ENCODE data around the gene HHAT.

Gene HHAT

DNA sequence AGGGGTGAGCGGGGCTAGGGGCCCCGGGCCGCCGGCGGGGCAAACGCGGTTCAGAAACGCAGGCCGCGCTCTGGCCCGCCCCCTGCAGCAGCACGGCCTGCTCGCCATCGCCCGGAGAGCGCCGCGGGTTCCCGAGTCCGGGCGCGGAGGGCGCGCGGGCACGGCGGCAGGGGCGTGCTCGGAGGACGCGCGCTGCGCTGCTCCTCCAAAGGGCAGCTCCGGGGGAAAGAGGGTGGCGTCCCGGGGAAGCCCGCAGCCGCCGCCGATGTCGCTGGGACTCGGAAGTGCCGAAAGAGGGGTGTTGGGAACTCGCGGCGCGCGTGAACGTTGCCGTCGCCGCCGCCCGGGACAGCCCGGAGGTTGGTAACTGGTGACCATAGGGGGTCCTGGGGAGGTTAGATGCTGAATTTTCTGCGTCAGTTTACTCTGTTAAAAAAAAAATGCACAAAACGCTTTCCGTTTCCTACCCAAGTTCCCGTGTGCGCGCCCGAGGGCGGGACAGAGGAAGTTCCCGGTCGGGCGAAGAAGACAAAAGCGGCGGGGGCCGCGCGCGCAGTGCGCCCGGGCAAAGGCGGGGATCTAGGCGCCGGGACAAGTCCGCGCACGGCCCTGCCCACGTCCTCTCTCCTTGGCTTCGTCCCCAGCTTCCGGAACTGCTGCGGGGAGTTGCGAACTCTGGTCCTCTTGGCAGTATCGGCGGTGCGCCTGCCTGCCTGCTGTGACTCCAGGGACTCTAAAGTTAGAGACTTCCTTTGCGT, at the start of gene HHAT:
Gene HHAT (plus strand): TSS at position 157 of the 758 bp plus-strand sequence. CDS start 20,074 bp downstream, outside the sequence.
- peak; percentile 75 for DNase-seq

DNA sequence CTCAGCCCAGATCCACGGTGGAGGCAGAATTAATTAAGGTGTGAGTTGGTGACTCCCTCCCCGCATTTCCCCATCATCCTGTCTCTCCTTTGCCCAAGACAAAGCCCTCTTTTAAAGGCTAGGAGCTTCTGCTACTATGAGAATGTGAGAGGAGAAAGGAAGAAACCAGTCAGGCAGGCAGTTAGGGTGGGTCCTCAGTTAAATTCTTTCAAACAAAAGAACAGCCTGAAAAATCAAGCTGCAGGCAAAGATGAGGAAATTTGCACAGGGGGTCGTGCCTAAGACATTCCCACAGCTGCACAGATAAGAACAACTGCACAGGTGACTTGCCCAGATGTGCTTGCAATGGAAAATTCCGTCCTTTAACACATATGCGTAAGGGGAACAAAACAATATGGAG, 48.5 kb upstream of the HHAT start:
- no peak for DNase-seq

DNA sequence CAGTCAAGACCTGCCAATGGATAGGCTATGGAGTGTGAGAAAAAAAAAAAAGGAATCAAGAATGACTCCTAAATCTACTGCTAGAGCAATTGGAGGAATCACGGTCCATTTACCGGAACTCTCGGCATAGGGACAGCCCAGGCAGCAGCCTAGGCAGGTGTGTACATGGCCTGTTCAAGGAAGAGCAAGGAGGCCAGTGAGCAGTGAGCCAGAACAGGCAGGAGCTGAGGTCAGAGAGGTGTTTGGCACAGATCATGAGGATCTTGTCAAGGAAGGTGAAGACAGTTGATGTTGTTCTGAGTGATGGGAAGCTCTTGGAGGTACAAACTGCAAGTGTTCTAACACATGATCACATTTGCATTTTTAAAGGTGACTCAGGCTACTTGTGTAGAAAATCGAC, 40.6 kb upstream of the HHAT start:
- DNase-seq: no peak

DNA sequence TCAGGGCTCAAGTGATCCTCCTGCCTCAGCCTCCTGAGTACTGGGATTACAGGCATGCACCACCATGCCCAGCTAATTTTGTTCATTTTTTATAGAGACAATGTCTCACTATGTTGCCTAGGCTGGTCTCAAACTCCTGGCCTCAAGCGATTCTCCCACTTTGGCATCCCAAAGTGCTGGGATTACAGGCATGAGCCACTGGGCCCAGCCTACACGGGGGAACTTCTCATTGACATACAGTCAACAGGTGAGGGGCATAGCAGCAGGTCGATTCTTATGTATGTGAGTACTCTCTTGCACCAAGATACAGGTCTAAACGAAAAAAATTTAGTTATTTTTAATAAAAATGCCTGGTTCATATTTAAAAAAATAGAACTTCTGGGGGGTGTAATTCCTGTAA, 39.5 kb upstream of the HHAT start:
- no peak for DNase-seq

DNA sequence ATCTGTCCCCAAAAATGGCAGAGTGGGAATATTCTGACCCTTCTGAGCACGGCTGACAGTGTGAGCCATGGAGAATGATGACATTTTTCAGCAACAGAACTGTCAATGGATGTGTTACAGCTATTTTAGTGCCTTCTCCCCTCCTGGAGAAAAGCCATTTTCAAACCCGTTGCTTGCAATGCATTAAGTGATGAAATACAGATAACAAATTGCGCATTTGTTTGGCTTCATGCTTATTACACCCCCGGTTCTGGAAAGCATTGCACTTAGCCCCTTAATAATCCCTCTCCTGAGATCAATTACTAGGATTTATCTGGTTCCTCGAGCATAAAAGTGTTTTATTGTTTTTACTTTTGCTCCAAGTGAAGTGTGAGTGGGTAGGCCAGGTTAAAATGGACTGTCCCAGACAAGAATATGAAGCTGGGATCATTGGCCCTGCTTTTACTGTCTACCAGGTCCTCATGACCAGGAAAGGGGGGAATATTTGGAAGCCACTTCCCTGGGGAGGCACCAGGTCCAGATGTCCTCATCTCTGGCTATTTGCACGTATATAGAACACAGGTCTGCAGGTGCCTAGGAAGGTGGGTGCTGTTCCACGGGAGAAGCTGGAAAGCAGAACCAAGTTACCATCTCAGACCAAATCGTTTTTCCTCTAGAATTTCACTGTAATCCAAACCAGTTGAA, 37.5 kb upstream of the HHAT start:
- no peak for DNase-seq

DNA sequence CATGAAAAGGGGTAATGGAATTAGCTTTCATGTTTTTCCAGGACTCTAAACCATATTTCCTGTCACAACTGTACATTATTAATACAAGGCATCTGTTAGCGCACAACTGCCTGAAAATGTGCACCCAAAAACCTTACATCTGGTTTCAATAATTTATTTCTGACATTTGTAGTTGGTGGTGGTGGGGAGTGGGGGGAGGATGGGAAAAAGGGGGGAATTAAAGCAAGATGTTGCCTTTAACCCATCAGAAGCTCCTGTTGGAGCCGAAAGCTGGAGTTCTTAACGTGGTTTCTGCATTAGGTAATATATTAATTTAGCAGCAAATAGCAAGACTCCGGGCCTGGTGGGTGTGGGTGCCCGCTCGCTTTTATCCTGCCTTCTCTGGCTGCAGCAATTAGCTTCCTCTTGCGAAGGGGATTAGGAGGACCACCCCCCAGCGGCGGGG, 36.9 kb upstream of the HHAT start:
- DNase-seq: no peak

DNA sequence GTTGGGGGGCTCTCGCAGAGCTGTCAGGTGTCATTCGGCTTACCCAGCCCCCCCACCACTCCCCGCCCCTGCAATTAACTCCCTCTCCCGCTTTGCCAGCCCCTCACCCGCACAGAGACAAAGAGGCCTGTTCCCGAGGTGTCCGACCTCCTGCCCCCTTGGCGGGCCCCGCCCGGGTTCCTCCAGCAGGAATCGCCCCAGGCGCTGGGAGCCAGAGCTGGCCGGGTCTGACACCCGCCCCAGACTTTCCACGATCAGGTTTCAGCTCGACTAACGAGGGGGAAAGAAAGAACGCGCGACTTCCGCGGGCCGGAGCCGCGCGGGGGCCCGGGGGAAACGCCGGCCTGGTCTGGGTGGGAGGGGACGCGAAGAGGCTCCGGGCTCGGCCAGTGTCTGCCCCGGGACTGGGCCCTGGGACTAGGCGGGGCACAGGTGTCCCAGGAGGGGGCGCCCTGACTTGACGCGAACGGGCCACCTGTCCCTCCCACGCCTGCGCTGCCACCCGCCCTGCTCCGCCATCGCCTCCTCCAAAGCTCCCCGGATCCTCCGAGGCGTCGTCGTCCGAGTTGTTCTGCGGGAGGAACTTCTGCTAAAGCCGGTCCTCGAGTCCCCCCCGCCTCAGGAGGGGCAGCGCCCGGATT, 36.4 kb upstream of the HHAT start:
- DNase-seq: peak; percentile 14

DNA sequence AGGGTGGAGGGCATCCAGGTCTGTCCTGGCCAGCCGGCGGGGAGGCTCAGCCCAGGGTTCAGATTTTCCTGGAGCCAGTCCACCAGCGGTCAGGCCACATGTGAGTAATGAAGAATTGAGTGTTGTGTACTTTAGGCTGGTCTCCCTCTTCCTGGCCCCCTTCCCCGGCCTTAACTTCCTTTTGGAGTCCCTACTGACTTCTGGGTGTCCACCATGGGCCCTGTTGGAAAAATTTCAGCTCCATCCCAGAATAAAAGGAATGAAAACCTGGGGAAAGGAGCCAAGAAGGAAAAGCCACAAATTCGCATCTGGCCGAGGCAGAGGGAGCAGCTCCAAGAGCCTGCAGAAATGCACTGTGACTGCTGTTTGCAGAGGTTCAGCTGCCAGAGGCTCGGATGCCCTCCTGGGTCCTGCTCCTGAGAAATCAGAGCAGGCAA, 35.5 kb upstream of the HHAT start:
- no peak for DNase-seq

DNA sequence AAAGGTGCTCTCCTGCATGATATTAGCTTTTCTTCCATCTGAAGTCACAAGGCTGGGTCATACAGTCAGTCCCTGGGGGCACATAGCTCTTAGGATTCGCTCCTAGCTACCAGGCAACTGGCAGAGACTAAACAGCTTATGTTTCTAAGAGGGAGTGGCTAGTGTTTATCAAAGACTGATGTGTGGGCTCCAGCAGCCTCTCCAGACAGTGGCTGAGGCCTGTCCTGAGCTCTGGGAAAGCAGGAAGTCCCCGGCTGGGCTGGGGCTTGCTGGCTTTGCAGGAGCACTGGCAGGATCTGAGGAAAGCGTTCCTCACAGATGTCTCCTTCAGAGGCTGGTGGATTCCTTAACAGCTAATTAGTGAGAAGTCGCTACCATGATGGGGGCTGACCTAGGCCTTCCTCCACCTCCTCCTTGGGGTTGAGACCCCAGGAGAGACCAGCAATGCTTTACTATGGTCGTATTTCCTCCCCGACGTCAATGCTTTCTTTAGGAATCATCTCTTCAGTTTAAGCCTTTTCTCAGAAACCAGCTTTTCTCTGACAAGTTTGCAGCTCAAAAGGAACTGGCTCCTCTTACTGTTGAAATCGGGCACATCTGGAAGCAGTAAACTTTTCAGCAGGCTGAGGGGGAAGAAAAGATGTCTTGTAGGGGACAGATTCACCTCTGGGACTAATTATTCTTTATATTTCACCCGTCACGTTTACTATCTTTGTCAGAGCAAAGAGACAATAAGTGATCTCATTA, 33.5 kb upstream of the HHAT start:
- no peak for DNase-seq

DNA sequence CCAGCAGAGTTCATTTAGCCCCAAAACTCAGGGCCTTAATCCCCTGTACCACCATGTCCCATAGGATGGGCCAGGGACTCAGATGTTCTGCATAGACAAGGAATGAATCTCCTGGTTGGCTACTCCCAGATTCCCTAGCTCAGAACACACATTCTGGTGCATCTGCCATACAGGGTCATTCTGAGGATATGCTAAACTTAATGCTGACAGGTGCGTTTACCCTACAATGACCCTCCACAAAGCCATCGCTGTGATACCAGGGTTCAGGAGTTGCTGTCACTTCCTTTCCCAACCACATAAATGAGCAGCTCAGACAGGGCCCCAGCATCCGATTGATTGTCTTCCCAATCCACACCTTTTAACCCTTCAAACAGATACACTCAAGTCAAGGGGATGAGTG, 32.0 kb upstream of the HHAT start:
- DNase-seq: no peak

DNA sequence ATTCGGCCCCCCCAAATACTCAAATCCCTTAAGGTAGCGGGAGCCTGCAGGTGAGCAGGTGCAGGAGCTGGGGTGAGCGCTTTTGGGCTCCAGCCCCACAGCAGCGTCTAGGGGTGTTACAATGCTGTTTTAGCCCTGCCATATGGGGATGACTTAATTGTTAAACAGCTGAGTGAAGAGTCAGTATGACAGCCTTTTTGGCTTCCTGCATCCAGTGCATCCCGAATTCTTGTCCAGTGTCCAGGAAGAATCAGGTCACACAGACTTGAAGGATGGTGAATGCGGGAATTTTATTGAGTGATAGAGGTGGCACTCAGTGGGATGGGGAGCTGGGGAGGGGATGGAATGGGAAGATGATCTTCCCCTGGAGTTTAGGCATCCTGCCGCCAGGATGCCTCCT, 30.4 kb upstream of the HHAT start:
- no peak for DNase-seq

DNA sequence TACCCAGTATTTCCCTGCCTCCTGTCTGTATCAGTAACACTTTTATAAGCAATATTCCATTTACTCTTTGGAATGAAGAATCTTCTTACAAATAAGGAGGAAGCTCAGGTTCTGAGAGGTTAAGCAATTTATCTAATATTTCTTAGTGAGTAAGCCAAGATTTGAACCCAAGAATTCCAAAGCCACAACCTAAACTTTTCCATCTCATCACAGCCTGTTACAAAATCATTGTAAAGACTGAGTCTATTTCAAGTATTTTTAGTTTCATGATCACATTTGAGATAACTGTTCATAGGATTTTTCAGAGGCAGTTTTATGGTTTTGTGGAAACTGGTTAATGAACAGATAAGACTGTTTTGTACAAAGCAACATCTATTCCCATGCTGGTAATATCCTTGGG, 29.8 kb upstream of the HHAT start:
- DNase-seq: no peak

DNA sequence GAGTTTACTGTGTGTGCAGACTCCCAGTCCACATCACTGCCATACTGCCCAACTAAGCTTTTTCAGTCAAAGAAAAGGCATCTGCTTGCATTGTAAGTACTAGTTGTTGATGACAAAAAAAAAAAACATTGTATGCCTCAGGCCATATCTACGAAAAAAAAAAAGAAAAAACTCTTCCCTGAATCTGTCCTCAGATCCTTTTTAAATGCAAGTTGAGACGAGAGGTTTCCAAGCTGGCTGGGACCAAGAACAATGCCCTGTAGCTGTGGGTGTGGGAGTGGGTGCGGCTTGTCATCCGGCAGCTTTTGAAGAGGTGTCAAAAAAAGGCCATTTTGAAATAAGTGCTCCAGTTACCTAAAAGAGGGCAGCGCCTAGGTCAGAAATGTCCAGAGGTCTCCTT, 29.2 kb upstream of the HHAT start:
- no peak for DNase-seq

DNA sequence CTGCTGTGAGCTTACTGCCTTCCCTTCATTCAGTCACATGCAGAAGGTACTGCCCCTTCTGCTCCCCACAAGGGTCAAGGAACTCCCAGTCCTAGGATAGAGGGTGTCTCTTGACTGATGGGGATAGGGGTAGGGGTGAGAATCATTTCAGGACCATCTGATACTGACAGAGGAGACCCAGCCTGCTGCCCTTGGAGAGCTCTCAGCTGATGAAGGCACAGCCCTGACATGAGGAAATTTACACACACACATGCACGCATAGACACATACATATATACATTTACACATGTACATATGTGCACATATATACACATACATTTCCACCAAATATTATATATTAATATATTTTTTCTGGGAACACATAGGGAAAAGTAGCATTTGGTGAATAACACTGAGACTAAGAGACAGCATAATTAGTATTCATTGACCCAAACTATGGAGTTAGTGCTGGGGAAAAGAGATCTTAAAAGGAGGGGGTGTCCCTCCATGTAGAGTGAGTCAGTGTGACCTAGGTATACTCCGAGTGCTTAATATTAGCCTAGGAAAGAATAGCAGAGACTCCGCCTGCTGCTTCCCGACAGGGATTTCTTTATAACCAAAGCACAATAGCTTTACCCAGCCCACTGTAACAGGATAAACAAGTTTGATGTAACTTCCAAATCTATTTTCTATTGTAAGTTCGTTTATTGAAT, 27.6 kb upstream of the HHAT start:
- DNase-seq: no peak

DNA sequence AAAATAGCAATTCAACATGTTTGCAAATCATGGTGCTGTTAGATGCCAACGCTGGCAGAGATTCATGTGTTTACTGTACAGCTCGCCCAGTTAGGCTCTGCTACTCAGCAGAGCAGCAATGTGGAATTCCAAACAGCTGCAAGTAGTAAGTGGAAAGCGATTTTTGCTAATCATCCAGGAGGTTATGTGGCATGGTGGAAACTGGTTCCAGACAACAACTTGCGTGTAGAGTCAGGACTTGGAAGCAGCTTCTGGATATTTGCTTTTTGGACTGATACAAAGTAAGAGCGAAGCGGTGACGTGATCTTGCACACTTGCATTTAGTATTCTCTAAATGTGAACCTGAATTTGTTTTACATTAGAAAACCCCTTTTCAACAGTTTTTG, 27.1 kb upstream of the HHAT start:
- no peak for DNase-seq

DNA sequence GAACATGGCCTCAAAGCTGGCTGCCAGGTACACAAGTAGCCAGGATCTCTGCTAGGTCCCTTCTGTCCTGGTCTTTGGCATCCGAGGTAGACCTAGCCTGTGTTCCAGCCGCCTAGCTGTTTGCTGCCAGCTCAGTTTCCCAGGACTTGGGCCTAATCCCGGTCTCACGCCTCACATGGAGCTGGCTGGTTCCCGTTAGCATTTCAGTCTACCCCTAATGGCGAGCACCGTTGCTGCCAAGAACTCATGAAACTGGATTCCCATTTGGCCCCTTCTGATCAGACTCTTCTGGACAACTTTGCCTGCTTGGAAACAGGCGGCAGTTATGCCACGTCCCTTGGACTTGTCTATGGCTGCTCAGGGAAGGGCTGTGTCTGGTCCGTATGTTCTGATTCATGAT, 26.2 kb upstream of the HHAT start:
- DNase-seq: no peak

DNA sequence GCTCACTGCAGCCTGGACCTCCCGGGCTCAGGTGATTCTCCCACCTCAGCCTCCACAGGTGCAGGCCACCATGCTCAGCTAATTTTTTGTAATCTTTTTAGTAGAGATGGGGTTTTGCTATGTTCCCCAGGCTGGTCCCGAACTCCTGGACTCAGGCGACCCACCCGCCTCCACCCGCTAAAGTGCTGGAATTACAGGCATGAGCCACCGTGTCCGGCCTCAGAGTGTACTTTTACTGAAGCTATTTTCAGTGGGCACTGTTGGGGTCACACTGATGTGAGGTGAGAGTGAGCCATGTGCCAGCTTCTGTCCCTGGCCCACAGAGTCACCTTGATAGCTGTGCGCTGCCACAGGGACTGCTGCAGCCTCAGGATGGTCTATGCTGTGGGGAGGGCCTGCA, 25.3 kb upstream of the HHAT start:
- DNase-seq: no peak

DNA sequence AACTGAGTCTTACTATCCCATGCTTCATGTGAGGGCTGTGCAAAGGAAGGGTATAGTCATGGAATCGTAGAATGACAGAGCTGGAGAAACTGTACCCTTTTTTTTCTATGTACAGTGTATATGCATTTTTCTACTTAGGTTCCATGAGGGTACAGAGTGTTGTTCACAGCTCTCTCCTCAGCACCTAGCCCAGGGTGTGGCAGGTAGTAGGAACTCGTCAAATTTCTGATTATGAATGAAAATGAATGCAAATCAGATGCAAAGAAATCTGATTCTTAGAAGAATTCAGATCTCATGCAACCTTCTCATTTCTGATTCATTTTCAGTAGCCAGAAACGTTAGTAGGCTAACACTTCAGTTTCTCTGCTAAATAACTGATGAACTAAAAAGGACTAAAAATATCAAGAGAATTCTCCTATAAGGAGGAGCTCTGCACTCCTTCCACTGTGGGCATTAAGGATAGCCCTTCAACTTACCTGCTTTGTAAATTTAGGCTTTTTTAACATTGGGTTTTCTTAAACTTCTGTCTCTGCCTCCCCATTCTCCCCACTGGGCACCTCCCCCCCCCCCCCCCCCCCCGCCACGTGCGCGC, 18.0 kb upstream of the HHAT start:
- no peak for DNase-seq

DNA sequence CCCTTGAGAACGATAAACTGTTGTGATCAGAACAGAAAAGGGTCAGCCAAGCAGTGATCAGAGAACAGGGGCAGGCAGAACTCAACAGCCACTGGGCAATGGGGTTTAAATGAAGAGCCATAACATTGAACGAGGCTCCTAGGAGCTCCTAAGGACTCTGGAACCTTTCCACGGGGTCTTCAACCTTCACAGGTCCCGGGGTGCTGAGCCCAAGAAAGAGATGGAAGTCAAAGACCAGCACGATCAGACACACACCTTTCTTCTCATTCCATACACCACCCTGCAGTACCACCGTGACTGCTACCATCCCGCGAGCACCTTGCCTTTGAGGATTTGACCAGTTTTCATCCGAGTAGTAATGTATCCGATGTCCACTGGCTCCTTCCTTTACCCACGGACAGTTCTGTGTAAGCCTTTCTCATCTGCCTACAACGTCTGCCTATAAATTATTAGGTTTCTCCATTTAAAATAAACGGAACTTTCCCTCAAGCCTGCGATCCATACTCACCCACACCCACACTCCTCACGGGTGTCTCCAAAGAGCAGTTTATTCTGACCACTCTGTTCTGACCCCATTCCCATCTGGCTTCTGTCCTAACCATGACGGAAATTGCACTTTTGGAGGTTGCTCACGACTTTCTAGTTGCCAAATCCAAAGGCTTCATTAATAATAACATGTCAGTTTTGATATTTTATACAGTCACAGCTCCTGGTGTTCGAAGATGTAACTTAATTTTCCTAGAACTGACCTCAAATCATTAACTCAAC, 16.8 kb upstream of the HHAT start:
- no peak for DNase-seq

DNA sequence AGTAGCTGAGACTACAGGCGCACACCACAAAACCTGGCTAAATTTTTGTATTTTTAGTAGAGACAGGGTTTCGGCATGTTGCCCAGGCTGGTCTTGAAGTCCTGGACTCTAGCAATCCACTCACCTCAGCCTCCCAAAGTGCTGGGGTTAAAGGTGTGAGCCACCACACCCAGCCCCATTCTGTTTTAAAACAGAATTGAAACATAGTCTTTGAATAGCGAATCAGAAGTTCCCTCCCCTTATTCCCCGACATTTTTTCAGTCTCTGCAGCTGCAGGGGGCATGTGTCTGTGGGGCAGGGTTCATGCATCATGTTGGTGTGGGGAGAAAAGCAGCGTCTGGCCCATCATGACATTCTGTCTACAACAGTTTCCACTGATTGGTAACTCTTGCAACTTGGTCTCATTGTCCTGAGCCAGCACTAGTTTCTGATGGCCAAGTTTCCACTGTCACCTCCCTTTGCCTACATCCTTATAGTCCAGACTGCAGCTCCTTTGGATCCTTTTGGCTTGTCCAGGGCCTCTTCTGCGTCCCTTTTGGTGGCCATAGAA, 15.6 kb upstream of the HHAT start:
- DNase-seq: no peak

DNA sequence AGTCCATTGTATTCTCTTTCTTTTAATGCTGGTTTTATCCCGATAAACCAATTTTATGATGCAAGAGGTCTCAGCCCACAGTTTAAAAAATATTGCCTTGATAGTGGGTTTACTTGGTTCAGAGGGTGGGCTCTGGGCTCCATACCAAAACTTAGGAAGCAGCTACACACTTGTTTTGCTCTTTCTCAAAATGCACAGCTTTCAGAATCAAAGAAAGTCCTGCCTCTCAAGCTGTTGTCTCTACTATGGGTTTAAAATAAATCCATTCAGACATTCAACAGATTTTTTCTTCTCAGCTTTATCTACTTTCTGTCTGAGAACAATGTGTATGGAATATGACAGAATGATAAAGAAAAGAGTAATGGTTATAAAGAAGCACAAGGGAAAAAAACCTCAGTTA, 14.8 kb upstream of the HHAT start:
- DNase-seq: no peak

Data from CD4-positive, alpha-beta T cell treated with Interleukin-12 subunit alpha and Interleukin-12 subunit beta, for 1 hour (primary cell).